OCI-LY3 (cell line): ENCODE results near the gene CEACAM5.

Experiments used
- CTCF ChIP-seq: fragments of 200-600, 300-600 bp; sonication (generic); IDR thresholded peaks from 2 replicates; pipeline ENCODE4 v1.5.1; 2014; ENCODE audit warnings: antibody characterized with exemption, low read length, low read depth
- EZH2phosphoT487 ChIP-seq: fragments of 200-600 bp; shearing (Covaris generic); IDR thresholded peaks from 2 replicates; pipeline ENCODE4 v1.6.1; 2018; ENCODE audit warnings: antibody characterized with exemption, mixed run types, low read depth

- TF ChIP-seq CTCF (no peak), EZH2phosphoT487 (no peak)
These were observed 58.7 kb downstream of the CEACAM5 start for GRCh38 chr19:41767115-41767514.
